Measurements from ENCODE around the gene RASAL1.

RASAL1 gene

DNA sequence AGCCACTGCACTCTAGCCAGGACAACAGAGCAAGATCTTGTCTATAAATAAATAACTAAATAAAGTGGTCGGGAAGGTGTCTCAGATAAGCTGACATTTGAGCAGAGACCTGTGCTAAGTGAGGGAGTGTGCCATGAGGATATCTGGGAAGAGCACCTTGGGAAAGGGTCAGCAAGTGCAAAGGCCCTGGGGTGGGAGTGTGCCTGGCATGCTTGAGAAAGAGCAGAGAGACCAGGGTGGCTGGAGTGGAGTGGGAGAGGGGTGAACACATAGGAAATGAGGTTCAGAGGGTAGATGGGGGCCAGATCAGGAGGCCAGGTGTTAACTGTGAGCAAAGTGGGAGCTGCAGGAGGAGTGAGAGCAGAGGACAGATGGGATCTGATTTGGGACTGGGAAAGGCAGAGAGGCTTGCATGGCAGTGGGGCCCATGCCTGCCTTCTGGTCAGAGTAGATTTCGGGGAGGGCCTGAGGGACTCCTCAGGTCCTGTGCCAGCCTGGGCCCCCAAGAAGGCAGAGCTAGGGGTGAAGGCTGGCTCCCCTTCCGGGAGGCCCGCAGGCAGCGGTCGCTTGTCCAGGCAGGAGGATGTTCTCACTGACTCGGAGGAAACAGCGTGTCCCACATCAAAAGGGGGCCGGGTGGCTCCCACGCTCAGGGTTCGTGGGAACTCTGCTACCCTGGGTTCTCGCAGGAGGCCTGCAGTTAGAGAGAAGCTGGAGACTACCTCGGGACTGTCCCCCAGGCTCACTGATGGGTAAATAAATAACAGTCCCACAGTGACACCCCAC, 46.4 kb downstream of the RASAL1 start:
- Histone ChIP-seq H3K9me3 (ENCODE audit: control insufficient read depth, insufficient read depth, low read depth, low read length) (no peaks in the 10 kb centered on the region), H3K4me3 (ENCODE audit: low read depth, low read length) (no peak overlapping the region), H3K4me1 (ENCODE audit: control insufficient read depth, insufficient read depth, low read length) (no peaks in the 10 kb centered on the region), H3K27ac (ENCODE audit: extremely low read depth, low read depth, low read length) (no peak overlapping the region), H3K36me3 (ENCODE audit: control insufficient read depth in 2 of 2, insufficient read depth in 1 of 2, low read length in 2 of 2) (no peaks in the 10 kb centered on the region)
- ChIA-PET POLR2A (interaction anchor here (0.5 kb wide), 1 partner anchor 150 kb away, joined by 5 read pairs; no protein-coding TSS in a partner anchor), CTCF (interaction anchor here (0.7 kb wide), 1 partner anchor 13 kb away, joined by 3 read pairs; no protein-coding TSS in a partner anchor)
- TF ChIP-seq ZNF623 (tag by site-specific recombination; IDR thresholded peaks at IDR 0.05) = peak; percentile 93
- TF ChIP-seq, protein P1, sequence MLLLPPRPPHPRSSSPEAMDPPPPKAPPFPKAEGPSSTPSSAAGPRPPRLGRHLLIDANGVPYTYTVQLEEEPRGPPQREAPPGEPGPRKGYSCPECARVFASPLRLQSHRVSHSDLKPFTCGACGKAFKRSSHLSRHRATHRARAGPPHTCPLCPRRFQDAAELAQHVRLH (tag by site-specific recombination; IDR thresholded peaks at IDR 0.05) = no peak

DNA sequence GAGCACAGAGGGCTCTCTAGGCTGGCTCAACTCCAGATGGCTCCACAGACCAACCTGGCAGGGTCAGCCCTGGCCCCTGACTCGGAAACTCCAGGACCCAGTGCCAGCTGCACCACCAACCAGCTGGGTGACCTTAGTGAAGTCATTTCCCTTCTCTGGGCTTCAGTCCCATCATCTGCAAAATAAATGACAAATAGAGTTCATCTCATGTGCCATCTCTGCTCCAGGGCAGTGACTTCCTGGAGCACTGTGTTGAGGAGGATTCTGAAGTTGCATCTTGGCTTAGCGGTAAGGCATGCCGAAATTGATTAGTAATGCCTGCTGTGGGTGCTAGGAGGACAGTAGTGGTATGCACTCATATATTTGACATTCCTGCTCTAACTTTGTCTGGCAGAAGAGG, 47.5 kb downstream of the RASAL1 start:
- ChIA-PET POLR2A (no interaction called here), CTCF (interaction anchor here (0.6 kb wide), 1 partner anchor 67 kb away, joined by 3 read pairs; no protein-coding TSS in a partner anchor)
- Histone ChIP-seq H3K27ac (ENCODE audit: extremely low read depth, low read depth, low read length) (no peak overlapping the region), H3K36me3 (ENCODE audit: control insufficient read depth in 2 of 2, insufficient read depth in 1 of 2, low read length in 2 of 2) (no peaks in the 10 kb centered on the region), H3K4me1 (ENCODE audit: control insufficient read depth, insufficient read depth, low read length) (no peaks in the 10 kb centered on the region), H3K9me3 (ENCODE audit: control insufficient read depth, insufficient read depth, low read depth, low read length) (no peaks in the 10 kb centered on the region), H3K4me3 (ENCODE audit: low read depth, low read length) (no peak overlapping the region)
- no peak for TF ChIP-seq ZNF530 (tag by site-specific recombination; IDR thresholded peaks at IDR 0.05; ENCODE audit: low read depth)
- TF ChIP-seq SCRT2 (tag by site-specific recombination; IDR thresholded peaks at IDR 0.05) = 0 out of 2 replicates have a peak, but pooled peaks have one; percentile 45
- no peak for TF ChIP-seq ZNF121 (tag by site-specific recombination; IDR thresholded peaks at IDR 0.05)
- TF ChIP-seq, protein P2, sequence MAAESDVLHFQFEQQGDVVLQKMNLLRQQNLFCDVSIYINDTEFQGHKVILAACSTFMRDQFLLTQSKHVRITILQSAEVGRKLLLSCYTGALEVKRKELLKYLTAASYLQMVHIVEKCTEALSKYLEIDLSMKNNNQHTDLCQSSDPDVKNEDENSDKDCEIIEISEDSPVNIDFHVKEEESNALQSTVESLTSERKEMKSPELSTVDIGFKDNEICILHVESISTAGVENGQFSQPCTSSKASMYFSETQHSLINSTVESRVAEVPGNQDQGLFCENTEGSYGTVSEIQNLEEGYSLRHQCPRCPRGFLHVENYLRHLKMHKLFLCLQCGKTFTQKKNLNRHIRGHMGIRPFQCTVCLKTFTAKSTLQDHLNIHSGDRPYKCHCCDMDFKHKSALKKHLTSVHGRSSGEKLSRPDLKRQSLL (tag by site-specific recombination; IDR thresholded peaks at IDR 0.05) = no peak
- TF ChIP-seq, protein P3, sequence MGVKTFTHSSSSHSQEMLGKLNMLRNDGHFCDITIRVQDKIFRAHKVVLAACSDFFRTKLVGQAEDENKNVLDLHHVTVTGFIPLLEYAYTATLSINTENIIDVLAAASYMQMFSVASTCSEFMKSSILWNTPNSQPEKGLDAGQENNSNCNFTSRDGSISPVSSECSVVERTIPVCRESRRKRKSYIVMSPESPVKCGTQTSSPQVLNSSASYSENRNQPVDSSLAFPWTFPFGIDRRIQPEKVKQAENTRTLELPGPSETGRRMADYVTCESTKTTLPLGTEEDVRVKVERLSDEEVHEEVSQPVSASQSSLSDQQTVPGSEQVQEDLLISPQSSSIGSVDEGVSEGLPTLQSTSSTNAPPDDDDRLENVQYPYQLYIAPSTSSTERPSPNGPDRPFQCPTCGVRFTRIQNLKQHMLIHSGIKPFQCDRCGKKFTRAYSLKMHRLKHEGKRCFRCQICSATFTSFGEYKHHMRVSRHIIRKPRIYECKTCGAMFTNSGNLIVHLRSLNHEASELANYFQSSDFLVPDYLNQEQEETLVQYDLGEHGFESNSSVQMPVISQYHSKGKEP (tag by site-specific recombination; IDR thresholded peaks at IDR 0.05) = no peak
- TF ChIP-seq SCRT1 (tag by site-specific recombination; IDR thresholded peaks at IDR 0.05; ENCODE audit: borderline replicate concordance) = 0 out of 2 replicates have a peak, but pooled peaks have one; percentile 40
- TF ChIP-seq, protein P4, sequence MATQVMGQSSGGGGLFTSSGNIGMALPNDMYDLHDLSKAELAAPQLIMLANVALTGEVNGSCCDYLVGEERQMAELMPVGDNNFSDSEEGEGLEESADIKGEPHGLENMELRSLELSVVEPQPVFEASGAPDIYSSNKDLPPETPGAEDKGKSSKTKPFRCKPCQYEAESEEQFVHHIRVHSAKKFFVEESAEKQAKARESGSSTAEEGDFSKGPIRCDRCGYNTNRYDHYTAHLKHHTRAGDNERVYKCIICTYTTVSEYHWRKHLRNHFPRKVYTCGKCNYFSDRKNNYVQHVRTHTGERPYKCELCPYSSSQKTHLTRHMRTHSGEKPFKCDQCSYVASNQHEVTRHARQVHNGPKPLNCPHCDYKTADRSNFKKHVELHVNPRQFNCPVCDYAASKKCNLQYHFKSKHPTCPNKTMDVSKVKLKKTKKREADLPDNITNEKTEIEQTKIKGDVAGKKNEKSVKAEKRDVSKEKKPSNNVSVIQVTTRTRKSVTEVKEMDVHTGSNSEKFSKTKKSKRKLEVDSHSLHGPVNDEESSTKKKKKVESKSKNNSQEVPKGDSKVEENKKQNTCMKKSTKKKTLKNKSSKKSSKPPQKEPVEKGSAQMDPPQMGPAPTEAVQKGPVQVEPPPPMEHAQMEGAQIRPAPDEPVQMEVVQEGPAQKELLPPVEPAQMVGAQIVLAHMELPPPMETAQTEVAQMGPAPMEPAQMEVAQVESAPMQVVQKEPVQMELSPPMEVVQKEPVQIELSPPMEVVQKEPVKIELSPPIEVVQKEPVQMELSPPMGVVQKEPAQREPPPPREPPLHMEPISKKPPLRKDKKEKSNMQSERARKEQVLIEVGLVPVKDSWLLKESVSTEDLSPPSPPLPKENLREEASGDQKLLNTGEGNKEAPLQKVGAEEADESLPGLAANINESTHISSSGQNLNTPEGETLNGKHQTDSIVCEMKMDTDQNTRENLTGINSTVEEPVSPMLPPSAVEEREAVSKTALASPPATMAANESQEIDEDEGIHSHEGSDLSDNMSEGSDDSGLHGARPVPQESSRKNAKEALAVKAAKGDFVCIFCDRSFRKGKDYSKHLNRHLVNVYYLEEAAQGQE (tag by site-specific recombination; IDR thresholded peaks at IDR 0.05) = no peak
- no peak for TF ChIP-seq ZNF221 (tag by site-specific recombination; IDR thresholded peaks at IDR 0.05; ENCODE audit: borderline replicate concordance)
- no peak for TF ChIP-seq ZIC2 (tag by site-specific recombination; IDR thresholded peaks at IDR 0.05)
- TF ChIP-seq, protein P5, sequence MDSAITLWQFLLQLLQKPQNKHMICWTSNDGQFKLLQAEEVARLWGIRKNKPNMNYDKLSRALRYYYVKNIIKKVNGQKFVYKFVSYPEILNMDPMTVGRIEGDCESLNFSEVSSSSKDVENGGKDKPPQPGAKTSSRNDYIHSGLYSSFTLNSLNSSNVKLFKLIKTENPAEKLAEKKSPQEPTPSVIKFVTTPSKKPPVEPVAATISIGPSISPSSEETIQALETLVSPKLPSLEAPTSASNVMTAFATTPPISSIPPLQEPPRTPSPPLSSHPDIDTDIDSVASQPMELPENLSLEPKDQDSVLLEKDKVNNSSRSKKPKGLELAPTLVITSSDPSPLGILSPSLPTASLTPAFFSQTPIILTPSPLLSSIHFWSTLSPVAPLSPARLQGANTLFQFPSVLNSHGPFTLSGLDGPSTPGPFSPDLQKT (IDR thresholded peaks at IDR 0.05; ENCODE audit: borderline replicate concordance, low read depth, low read length) = no peak
- TF ChIP-seq ZNF585B (tag by site-specific recombination; IDR thresholded peaks at IDR 0.05) = no peak
- no peak for TF ChIP-seq ZNF707 (tag by site-specific recombination; IDR thresholded peaks at IDR 0.05)
- TF ChIP-seq ZBTB17 (tag by site-specific recombination; IDR thresholded peaks at IDR 0.05) = peak; percentile 62
- TF ChIP-seq, protein P6, sequence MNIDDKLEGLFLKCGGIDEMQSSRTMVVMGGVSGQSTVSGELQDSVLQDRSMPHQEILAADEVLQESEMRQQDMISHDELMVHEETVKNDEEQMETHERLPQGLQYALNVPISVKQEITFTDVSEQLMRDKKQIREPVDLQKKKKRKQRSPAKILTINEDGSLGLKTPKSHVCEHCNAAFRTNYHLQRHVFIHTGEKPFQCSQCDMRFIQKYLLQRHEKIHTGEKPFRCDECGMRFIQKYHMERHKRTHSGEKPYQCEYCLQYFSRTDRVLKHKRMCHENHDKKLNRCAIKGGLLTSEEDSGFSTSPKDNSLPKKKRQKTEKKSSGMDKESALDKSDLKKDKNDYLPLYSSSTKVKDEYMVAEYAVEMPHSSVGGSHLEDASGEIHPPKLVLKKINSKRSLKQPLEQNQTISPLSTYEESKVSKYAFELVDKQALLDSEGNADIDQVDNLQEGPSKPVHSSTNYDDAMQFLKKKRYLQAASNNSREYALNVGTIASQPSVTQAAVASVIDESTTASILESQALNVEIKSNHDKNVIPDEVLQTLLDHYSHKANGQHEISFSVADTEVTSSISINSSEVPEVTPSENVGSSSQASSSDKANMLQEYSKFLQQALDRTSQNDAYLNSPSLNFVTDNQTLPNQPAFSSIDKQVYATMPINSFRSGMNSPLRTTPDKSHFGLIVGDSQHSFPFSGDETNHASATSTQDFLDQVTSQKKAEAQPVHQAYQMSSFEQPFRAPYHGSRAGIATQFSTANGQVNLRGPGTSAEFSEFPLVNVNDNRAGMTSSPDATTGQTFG (tag by site-specific recombination; IDR thresholded peaks at IDR 0.05; ENCODE audit: borderline replicate concordance) = no peak
- no peak for TF ChIP-seq REPIN1 (tag by site-specific recombination; IDR thresholded peaks at IDR 0.05; ENCODE audit: low read depth)
- TF ChIP-seq ZNF10 (tag by site-specific recombination; IDR thresholded peaks at IDR 0.05) = no peak
- no peak for TF ChIP-seq ZNF623 (tag by site-specific recombination; IDR thresholded peaks at IDR 0.05)
- no peak for TF ChIP-seq ZNF223 (tag by site-specific recombination; IDR thresholded peaks at IDR 0.05)
- TF ChIP-seq FEZF1 (tag by site-specific recombination; IDR thresholded peaks at IDR 0.05) = no peak
- TF ChIP-seq, protein P7, sequence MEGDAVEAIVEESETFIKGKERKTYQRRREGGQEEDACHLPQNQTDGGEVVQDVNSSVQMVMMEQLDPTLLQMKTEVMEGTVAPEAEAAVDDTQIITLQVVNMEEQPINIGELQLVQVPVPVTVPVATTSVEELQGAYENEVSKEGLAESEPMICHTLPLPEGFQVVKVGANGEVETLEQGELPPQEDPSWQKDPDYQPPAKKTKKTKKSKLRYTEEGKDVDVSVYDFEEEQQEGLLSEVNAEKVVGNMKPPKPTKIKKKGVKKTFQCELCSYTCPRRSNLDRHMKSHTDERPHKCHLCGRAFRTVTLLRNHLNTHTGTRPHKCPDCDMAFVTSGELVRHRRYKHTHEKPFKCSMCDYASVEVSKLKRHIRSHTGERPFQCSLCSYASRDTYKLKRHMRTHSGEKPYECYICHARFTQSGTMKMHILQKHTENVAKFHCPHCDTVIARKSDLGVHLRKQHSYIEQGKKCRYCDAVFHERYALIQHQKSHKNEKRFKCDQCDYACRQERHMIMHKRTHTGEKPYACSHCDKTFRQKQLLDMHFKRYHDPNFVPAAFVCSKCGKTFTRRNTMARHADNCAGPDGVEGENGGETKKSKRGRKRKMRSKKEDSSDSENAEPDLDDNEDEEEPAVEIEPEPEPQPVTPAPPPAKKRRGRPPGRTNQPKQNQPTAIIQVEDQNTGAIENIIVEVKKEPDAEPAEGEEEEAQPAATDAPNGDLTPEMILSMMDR (tag by site-specific recombination; IDR thresholded peaks at IDR 0.05) = no peak
